ENCODE measurements around the gene NUDT16L1. TPM values are rescaled to one million over a fixed set of nuclear protein-coding genes. Genes with fewer than 3 reads are reported as not detected.

The NUDT16L1 gene
- total RNA-seq, 1 donor from 2014 or later = 36.5 TPM

DNA sequence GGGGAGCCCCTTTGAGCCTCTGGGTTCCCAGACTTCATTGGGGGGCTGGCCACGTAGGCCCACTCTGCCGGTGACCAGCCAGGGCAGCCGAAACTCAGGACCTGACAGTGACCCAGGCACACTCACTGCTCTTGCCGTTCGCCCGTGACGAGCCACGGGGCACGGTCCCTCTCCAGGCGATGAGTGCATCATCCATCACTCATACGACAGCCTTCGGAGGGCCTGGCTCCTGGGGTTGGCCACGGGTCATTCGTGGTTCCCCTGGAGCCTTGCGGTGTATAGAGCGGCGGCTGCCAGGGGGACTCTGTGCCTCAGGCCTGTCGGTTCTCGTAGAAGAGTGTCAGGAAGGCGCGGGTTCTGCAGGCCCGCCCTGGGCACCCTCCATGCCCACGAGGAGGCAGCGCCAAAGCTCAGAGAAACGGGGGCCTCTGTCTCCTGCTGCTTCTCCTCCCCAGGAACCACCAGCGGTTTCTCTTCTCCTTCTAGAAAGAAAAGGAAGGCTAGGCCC lies 11.2 kb upstream of the NUDT16L1 start:
- DNase-seq (ENCODE audit: extremely low read depth, low read depth, low spot score) = no peak

- DNase-seq (ENCODE audit: extremely low read depth, low read depth, low spot score) = no peak
Observed at GRCh38 chr16:4682616-4683254, 10.6 kb upstream of the NUDT16L1 start.

DNA sequence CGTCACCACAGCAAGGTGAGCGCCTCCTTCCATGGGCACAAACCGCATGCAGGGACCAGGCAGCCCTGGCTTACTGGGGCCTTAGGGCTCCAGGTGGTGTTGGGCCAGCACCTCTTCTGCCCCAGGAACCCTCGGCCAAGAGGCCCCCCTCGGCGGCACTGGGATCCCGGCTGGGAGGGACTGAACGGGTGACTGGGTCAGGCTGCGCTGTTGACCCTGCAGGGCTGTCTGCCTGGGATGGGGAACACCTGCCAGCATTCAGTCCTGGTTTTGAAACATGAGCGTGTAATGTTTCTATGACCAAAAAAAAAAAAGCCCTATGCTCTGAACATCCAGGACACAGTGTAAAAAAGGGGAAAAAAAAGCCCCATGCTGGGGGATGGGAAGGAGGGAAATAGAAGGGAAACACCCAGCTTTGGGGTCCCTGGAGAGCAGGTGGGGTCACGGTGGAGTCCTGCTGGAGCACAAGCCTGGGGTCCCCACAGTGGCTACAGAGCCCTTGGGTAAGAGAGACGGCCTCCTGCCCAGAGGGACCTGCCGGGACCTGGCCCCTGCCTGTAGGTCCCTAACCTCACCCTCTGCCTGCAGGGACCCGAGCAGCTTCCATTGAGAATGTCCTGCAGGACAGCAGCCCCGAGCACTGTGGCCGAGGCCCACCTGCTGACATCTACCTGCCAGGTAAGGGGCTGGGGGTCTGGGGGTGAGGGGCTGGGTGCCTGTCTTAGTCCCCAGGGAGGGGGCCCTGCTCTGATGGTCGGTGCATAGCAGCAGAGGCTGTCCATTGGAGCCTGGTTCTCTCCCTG lies 9.9 kb upstream of the NUDT16L1 start:
- DNase-seq (ENCODE audit: extremely low read depth, low read depth, low spot score) = no peak

GRCh38 chr16:4684058-4684715 lies 9.2 kb upstream of the NUDT16L1 start:
- no peak for DNase-seq (ENCODE audit: extremely low read depth, low read depth, low spot score)

DNA sequence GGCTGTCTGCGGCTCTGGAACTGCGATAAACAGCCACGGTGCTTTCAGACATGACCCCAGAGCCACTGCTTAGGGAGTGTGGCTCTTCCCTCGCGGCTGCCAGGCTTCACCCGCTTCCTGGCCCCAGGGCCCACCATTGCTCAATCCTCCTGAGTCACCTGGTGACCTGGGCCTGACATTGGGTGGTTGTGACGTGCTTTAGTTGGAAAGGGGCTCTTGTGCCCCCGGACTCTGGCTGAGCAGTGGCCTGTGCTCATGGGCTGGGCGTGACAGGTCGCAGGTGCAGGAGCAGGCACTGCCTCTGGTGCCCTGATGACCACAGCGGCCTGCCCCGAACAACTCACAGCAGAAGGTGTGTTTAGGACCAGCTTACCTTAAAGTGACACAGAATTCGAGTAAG lies 8.6 kb upstream of the NUDT16L1 start:
- DNase-seq (ENCODE audit: extremely low read depth, low read depth, low spot score) = no peak

GRCh38 chr16:4685292-4685691 lies 8.1 kb upstream of the NUDT16L1 start:
- DNase-seq (ENCODE audit: extremely low read depth, low read depth, low spot score) = no peak

DNA sequence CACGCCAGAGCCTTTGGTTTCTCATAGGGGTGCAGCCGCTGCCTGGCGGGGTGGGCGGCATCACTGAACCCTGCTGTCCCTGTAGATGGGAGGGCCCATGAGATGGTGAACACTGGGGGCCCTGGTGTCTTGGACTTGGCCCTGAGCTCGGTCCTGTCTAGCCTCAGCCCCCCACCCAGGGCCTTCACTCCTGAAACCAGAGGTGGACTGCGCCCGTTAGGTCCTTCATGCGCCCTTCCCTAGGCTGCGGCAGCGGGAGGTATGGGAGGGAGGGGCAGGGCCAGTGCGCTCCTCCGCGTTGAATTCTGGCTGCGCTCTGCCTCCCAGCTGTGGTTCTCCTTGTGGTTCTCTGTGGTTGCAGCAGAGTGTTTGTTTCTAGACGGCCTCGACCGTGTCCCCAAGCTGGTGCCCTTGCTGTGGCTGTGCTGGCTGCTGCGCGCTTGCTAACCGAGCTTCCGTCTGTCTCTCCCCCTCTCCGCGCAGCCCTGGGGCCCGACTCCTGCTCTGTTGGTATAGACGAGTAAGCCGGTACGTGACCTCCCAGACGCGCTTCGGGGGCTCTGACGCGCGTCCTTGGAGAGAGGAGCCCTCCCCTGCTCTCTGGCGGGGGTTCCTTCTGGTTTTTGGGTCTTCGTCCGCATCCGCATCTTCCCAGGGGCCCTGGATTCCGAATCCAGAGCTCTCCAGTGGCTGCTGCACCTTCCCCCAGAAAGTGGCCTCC lies 7.4 kb upstream of the NUDT16L1 start:
- no peak for DNase-seq (ENCODE audit: extremely low read depth, low read depth, low spot score)

- DNase-seq (ENCODE audit: extremely low read depth, low read depth, low spot score) = no peak
Observed at GRCh38 chr16:4686497-4687210, 6.7 kb upstream of the NUDT16L1 start.

DNA sequence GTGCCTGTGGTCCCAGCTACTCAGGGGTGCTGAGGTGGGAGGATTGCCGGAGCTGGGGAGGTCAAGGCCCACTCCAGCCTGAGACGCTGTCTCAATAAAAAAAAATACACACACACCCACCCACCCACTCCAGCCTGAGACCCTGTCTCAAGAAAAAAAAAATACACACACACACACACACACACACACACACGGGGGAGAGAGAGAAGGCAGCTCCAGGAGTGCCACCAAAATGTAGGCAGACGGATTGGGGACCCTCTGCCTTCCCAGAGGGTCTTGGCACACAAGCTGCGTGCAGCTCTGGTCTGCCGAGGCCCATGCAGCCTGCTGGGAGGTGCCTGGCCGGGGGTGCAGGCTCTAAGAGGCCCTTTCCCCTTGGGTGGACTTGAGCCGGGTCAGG lies 5.9 kb upstream of the NUDT16L1 start:
- DNase-seq (ENCODE audit: extremely low read depth, low read depth, low spot score) = no peak

DNA sequence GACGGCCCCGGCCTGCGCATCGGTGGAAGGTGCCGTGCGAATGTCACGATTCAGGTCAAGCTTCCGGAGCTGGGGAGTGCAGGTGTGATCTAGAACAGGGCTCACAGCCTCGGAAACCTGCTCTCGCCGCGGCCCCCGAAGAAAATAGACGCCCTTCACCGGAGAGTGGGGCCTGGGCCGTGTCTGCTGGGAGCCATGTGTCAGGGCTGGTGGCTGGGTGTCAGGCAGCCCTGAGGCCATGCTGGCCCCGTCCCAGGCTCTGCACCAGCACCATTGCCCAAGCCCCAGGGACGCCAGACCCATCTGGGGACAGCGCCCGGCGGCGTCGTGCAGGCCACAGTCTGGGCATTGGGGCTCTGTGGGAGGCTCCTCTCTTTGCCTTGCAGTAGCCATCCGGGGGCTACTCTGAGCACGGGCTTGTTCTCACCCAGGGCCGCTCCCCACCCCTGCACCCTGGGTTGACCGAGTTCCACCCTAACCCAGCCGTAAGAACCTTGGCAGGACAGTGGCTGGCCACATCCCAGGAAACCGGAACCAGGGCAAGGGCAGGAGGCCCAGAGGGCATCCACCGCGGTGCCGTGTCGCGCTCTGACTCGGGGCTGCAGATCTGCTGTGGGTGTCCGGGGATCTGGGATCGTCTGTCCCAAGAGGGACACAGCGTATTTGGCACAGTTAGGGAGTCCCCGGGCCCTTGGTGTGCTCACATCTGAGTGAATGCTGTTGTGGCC lies 5.3 kb upstream of the NUDT16L1 start:
- no peak for DNase-seq (ENCODE audit: extremely low read depth, low read depth, low spot score)

DNA sequence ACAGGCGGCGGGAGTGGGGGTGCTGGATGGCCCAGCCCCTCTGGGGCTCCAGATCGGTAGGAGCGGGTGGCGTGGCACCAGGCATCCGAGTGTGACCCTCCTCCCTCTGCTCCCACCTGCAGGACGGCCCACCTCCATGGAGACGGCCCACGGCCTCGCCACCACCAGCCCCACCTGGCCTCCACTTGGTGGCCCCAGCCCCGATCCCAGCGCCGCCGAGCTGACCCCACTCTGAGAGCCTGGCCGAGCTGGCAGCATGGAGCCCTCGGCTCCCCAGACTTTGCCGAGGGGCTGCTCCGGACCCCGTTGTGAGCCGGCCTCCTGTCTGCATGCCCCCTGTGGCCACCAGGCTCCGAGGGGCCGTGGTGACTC lies 4.7 kb upstream of the NUDT16L1 start:
- no peak for DNase-seq (ENCODE audit: extremely low read depth, low read depth, low spot score)

GRCh38 chr16:4689091-4689671 lies 4.2 kb upstream of the NUDT16L1 start:
- DNase-seq (ENCODE audit: extremely low read depth, low read depth, low spot score) = no peak

DNA sequence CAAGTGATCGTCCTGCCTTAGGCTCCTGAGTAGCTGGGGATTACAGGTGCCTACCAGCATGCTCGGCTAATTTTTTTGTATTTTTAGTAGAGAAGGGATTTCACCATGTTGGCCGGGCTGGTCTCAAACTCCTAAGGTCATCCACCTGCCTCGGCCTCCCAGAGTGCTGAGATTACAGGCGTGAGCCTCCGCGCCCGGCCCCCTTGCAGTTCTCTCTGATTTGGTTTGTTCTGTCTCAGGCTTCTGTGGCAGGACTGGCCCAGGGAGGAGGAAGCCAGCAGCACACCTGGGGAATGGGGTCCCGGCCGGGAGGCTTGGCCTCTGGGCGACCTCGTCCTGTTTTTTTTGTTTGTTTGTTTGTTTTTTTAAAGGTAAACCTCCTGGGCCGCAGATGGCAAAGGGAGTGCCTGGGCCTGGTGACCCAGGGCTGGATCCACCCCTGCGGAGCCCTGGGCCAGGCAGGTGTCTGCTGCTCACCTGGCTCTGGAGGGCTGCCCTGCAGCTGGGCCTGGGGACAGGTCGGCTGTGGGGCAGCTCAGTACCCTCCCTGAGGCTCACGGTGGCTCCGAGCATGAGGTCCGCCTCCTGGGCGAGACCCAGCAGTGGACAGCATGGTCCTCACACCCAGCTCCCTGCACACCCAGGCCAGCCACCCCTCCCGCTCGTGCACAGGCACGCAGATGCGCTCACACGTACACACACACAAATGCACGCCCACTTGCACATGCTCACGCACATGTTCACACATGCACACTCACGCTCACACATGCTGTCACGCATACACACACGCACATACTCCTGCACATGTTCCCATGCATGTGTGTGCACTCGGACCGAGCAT lies 3.3 kb upstream of the NUDT16L1 start:
- DNase-seq (ENCODE audit: extremely low read depth, low read depth, low spot score) = no peak

- no peak for DNase-seq (ENCODE audit: extremely low read depth, low read depth, low spot score)
Observed at GRCh38 chr16:4690946-4691665, 2.3 kb upstream of the NUDT16L1 start.

DNA sequence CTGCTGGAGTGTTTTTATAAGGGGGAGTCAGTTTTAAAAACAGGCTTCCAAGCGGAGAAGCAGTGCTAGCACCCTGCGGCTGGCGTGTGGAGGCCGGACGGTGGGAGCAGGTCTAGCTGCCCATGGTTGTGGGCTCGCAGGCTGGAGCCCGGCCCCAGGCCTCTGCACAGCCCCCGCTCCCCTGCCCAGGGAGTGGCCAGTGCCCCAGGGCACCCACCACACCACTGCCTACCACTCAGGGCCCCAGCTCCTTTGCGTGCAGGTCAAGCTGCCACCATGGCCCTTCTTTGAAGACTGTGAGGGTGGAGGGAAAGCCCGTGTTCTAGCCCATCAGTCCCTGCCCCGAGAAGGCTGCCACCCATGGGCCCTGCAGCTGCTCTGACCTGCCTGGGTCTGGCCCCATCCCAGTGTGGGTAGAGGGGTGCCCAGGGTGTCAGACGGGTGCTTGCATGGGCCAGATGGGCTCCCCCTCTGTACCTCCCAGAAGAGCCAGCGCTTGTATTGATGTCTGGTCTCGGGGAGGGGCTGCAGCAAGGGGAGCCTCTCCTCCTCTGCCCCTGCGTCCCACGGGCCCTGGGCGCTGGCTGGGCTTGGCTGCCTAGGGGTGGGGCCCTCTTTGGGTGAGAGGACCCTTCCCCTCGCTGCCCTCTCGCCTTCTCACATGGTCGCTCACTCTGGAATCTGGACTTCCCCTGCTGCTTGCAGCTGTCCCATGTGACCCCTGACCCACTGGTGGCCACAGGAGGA lies 1.5 kb upstream of the NUDT16L1 start:
- no peak for DNase-seq (ENCODE audit: extremely low read depth, low read depth, low spot score)

DNA sequence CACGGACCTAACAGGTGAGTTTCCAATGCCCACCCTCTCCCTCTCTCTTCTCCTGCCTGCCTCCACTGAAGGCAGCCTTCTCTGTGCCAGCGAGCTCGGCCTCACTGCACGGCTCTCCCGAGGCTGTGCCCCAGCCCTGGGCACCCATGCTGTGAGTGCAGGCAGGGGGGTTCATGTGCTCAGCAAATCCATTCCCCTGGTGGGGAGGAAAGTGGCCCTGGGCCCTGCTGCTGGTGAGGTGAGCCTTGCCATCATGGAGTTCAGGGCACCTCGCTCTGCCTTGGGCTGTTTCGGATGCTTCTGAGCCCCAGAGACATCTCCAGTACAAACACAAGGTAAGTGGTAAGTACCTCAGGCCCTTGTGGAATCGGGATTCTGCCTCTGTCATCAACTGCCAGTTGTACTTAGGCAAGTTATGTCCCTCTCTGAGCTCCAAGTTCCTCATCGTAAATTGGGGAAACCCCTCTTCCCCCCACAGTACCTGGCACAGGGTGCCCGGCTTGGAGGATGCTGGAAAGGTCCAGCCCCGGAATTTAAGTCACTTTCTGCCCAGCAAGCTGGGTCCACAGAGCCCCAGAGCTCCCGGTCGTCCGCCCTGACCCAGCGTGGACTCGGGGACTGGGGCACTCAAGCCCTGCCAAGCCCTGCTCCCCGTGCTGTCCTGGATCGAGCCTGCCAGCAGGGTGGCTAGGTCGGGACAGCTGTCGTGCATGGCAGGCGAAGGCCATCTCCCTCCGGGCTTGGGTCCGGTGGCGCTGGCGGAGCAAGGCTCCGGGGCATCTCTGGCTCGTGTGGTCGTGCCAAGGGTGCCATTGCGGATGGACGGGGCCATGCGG lies 684 bp upstream of the NUDT16L1 start:
- no peak for DNase-seq (ENCODE audit: extremely low read depth, low read depth, low spot score)

Data from glomerular endothelial cell (primary cell).